Measurements from ENCODE around the gene ADAMTS12.

- TF ChIP-seq, protein P1, sequence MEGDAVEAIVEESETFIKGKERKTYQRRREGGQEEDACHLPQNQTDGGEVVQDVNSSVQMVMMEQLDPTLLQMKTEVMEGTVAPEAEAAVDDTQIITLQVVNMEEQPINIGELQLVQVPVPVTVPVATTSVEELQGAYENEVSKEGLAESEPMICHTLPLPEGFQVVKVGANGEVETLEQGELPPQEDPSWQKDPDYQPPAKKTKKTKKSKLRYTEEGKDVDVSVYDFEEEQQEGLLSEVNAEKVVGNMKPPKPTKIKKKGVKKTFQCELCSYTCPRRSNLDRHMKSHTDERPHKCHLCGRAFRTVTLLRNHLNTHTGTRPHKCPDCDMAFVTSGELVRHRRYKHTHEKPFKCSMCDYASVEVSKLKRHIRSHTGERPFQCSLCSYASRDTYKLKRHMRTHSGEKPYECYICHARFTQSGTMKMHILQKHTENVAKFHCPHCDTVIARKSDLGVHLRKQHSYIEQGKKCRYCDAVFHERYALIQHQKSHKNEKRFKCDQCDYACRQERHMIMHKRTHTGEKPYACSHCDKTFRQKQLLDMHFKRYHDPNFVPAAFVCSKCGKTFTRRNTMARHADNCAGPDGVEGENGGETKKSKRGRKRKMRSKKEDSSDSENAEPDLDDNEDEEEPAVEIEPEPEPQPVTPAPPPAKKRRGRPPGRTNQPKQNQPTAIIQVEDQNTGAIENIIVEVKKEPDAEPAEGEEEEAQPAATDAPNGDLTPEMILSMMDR (IDR thresholded peaks at IDR 0.05) = no peak
- no peak for TF ChIP-seq EP300 (IDR thresholded peaks at IDR 0.05)
Observed at GRCh38 chr5:33712664-33713063, 179.1 kb downstream of the ADAMTS12 start.
